Jurkat, Clone E6-1 (cell line): ENCODE data around the gene SECISBP2.

ENCODE experiments used
- DNase-seq: peaks from one replicate; pipeline ENCODE4 v3.0.0-alpha.2; 2011; ENCODE audit warnings: low read depth, low spot score
- H3K4me3 ChIP-seq: 2 replicates; pipeline ENCODE4 v1.5.1; 2011; ENCODE audit warnings: mild to moderate bottlenecking, low read length, control low read depth, moderate library complexity

SECISBP2 gene

DNA sequence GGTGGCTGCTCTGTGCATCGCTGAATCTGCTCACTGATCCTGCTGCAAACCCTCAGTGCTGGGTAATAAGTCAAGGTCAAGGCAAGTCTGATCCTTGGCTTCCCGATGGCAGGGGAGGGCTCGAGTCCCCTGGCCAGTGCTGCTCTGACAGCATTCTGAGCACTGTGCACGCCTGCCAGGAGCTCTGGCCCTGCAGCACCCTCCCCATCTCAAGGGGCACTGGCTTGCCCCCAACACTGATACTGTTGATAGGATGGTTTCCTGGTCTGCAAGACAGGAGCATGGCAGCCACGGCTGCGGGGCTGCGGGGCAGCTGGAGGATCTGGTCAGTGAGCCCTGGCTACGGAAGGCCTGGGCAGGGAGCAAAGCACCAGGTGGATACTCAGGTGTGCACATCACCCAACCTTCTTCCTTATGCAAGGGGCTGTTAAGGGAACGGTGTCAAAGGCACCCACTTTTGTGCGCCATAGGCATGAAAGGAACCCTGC, 71.8 kb downstream of the SECISBP2 start:
- H3K4me3 ChIP-seq: no peak overlapping the region
- DNase-seq: no peak

DNA sequence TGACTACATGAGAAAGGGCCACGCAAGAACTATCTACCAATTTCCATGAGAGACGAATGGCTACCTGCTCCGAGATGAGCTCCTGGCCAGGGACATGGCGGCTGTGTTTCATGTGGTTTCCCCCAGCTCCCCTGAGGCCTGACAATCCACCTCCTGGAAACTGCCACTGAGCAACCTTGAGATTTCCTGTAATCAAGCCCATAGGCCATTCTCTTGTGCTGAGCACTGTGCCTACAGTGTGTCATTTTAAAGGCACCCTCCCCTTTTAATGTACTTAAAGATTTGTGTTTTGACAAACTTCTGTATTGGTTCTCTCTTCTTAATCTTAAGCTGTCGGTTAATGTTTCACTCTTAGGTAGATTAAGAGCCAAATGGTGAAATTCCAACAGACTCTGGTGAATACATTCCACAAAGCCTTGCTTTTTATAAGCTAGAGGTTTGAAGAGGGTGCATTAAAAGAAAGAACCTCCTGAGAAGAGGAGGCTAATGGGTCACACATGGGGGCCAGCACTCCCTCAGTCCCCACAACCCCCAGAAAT, 72.3 kb downstream of the SECISBP2 start:
- H3K4me3 ChIP-seq: no peak overlapping the region
- DNase-seq: no peak

DNA sequence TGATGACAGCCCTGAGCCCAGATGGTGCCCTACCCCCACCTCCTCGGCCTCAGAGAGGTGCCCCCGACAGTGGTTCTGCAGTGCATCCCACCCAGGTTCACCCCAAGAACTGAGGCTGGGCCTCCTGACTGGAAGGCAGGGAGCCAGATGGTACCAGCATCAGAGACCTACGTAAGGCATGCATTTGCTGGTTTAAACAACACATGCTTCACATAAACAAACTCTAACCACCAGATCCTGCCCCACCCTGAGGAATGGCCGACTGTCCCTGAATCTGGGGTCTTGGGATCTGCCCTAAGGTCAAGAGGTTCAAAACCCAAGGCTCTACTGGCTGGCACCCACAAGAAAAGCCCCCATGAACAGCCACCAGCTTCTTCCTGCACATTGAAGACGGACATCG, 73.3 kb downstream of the SECISBP2 start:
- DNase-seq: no peak
- no peak overlapping the region for H3K4me3 ChIP-seq

DNA sequence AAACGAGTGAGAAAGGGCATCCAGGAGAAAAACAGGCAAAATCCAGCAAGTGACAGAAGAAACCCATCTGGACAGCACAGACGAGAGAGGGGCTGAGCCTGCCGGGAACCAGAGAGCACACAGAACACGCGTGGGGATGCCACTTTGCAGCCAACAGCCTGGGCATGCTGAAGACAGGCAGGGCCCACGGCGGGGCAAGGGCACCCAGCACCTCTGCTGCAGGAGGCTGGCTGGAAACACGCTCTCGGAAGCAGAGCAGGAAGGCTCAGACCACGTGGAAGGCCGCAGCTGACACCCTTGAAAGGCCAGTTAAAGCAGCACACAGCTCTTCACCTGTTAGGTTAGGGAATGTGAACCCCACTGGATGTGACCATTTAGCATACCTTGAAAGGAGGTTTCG, 76.1 kb downstream of the SECISBP2 start:
- DNase-seq: no peak
- H3K4me3 ChIP-seq: no peak overlapping the region

DNA sequence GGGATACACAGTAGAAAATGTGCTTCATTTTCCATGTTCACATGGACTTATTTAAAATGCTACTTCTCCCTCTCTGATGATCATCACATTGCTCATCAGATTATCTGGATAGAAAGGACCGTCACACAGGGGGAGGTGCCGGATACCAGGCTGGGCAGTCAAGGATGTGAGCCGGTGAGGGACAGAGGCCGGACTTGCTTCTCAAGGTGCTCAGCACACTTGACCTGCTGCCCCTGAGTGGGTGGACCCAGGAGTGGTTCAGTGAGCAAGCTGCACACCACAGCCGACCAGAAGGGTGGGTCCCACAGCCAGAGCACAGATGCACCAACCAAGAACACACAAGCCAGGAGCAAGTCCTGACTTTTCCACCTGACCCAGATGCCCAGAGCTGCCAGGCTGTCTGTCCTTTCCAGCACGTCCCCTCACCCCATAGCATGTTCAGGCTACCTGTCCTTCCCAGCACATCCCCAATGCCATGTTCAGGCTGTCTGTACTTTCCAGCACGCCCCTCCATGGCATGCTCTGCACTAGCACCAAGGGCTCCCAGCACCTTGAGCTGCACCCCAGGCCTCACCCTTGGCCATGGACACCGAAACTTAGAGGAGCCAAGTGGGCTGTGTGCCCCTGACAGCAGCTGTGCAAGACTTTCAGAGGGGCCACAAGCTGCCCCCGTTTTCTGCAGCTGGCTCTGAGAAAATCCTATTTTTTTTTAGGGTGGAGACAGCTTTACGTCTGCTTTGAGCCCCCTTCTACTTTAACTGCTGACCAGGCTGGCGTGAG, 77.8 kb downstream of the SECISBP2 start:
- H3K4me3 ChIP-seq: no peak overlapping the region
- no peak for DNase-seq

DNA sequence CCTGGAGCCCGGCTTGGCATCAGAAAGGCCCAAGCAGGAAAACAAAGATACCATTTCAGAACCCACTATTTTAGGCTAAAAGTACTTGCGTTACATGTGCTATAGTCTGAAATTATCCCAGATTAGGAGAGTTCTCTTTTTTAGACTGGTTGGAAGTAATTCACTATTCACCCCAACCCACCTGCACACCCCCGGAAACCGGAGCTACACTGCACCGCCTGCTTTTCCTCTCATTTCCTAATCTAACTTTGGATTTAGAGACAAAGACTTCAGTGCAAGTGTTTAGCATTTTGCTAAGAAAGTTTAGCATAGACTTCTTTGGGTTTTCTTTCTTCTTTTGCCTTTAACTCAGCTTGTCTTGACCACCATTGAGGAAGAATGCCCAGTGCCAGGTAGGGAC, 79.2 kb downstream of the SECISBP2 start:
- no peak for DNase-seq
- no peak overlapping the region for H3K4me3 ChIP-seq

DNA sequence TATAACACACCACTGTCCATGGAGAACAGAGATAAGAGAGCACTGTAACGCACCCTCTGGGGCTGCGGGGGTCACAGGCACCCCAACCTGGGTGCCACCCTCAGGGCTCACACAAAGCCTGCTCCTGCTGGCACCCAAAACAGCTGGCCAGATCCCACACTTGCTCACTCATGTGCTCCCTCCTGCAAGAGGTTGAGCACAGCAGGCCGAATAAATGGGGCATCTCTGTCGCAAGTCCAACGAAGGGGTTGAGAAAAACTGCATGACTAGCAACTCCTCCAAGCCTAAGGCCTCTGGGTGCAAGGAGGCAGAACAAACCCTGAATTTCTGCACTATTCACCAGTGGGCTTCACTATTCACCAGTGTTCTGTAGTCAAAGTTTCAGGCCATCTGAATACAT, 80.3 kb downstream of the SECISBP2 start:
- DNase-seq: no peak
- H3K4me3 ChIP-seq: no peak overlapping the region

DNA sequence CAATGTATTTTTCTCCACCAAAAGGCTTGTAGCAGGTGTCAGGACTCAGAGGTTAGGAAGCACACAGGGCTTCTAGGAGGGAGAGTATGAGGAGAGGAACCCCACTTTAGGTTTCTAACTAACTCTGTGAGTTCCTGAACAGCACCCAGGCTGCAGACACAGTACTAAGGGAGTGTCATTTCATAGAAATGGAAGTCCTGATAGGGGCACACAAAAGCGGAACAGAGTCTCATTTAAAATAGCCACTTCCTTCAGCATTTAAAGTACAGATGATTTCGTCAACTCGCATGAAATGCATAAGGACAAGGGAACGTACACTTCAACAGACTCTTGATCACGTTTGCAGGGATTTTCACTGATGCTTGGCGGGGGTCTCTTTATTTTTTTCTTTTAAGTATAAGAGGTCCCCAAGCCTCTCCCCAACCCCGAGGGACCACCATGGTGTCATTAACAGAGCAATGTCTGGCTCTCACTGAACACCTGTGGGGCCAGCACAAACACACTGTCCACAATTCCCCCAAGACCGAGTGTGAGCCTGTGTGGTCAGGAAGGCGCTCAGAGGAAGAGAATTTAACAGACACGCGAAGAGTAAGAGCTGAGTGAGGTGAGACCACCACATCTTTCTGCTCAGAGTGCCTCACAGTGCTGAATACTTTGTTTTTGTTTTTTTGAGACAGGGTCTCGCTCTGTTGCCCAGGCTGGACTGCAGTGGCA, 82.3 kb downstream of the SECISBP2 start:
- no peak overlapping the region for H3K4me3 ChIP-seq
- DNase-seq: no peak

DNA sequence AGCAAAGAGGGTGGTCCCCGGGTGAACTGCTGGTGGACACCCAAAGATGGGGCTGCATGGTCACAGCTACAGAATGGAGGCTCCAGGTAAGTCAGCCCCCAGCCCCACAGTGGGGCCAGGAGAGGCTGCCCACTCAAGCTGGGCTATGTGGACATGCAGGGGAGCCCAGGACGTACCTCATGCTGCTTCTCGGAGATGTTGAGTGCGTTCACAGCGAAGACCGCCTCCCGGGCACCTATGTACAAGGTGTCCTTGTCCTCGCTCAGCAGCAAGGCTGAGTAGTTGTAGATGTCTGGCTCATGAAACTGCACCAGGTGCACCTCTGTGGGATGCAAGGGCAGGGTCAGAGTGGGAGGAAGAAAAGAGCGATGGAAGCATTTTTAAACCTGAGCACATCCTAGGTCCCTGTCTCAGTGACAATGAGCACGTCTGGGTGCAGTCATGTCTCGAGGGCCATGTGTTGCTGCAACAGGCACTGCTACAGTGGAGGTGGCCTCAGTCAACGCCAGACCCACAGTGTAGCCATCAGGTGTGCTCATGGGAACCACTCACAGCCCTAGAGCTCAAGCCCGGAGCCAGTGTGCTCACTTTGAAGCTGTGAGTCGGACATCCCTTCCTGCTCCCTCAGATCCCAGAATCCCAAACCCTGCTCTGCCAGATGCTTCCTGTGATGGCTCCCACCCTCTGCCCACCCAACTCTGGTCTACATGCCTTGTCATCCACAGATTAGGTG, 84.6 kb downstream of the SECISBP2 start:
- no peak overlapping the region for H3K4me3 ChIP-seq
- no peak for DNase-seq

DNA sequence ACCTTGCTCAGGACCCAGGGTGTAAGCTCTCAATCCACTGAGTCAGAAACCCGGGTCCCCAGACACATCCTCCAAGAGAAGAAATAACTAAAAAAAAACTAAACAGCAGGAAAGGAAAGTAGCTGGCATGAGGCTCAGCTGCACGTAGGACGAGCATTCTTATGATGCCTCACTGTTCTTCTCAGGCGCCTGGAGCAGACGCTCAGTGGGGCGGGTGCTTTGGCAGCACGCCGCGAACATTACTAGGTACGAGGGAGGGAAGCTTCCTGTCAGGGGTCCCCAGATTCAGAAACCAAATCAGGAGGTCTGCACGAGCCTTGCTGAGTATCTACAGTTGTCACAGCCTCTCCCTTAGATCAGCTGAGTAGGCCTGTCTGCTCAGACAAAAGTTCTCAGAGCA, 85.8 kb downstream of the SECISBP2 start:
- DNase-seq: no peak
- H3K4me3 ChIP-seq: no peak overlapping the region

DNA sequence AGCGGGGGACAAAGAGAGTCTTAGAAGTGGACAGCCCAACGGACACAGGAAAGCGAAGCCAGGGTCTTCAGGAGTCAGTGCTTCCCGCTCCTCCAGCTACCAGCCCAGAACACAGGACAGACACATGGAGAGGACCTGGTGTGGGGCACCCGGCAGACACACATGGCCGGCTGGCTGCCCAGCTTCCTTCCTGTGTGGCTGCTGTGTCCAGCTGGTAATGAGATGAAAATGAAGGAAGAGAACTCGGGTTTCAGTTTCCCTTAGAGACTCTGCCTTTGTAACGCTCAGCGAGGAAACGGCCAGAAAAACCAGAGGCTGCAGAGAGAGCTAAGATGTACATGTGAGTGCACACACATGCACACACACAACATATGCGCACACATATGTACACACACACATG, 87.5 kb downstream of the SECISBP2 start:
- DNase-seq: no peak
- no peak overlapping the region for H3K4me3 ChIP-seq

DNA sequence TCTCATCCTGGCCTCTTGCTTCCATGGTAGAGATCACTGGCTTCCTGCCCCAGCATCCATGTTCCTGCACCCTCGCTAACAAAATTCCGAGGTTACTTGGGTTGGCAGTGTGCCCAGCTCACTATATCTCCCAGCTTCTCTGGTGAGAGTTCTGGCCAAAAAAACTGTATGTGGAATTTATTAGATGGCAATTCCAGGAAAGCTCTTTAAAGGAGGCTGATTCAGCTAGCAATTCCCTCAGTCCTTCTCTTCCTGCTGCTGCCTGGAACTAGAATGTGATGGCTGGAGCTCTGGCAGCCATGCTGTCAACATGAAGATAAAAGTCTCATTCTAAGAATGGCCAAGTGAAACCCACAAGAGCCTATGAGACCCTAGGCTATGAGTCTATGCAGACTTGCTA, 88.8 kb downstream of the SECISBP2 start:
- no peak overlapping the region for H3K4me3 ChIP-seq
- no peak for DNase-seq

DNA sequence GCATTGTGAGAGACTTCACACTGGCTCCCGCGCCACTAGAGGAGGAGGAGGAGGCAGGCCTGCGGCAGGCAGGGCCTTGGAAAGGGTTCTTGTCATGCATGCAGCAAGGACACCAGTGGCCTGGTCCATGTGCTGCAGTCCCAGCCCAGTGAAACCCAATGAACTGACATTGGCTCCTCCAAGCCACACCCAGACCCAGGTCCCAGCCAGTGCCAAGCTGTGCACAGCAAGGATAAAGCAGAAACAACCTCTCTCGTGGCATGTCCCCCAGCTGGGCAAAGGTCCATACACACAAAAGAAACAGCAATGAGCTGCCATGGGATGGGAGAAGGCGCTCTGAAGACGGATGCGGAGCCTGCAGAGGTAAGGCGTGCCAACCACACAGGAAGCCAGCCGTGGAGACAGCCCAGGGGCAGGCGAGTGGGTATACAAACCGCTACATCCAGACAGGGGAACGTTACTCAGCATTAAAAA, 90.4 kb downstream of the SECISBP2 start:
- peak; percentile 94 for DNase-seq
- peak overlapping the region; percentile 36 for H3K4me3 ChIP-seq
